GM04504 (cell line): ENCODE measurements around the gene MACROH2A2.
A peak's percentile ranks its signal among the peaks of the same experiment; 100 is the strongest.

ENCODE experiments used
- DNase-seq: peaks from one replicate; pipeline ENCODE4 v3.0.0-alpha.2; 2012; ENCODE audit warnings: low read depth

MACROH2A2 gene

DNA sequence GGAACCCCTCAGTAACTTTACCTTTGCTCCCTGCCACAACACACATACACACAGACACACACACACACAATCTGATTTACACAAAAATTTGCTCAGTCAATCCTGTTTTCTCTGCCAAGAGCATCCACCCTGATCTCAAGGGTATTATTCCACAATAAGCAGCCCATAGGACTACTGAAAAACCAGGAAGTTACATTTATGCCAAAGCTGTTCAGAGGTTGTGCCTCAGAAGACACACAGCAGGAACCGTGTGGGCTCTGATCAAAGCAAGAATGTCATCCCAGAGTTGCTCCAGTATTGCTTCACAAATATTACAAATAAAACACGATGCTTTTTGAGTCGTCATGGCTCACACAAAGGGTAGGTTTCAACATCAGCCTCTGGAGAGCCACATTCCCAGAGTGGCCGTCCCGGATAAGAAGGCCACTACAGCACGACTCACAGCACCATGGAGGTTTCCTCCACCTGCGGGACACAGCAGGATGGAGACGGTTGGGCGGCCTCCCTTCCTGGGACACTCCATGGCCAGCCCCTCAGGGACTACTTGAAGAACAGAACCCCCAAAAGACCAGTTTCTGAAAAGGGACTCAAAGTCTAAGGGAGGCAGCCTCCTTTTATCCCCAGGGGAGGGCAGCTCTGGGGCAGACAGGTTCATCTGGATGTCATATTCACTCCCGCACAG is 78.4 kb downstream of the MACROH2A2 start:
- peak; percentile 69 for DNase-seq

DNA sequence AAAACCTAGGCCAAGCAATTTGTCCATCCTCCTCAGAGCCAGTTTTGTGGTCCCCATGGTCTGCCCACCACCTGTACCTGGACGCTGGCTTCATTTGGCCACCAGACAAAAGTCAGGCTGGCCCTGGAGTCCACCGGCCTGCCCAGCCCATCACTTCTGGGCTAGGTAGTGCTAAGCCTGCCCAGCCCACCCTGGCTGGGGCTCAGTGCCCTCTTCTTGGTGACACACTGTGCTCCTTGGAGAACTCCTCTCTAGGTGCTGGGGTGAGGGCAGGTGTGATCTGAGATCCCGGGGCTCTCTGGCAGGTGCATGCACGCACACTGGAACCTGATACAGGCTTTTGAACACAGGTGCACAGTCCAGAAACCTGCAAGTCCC is 78.9 kb downstream of the MACROH2A2 start:
- no peak for DNase-seq

DNA sequence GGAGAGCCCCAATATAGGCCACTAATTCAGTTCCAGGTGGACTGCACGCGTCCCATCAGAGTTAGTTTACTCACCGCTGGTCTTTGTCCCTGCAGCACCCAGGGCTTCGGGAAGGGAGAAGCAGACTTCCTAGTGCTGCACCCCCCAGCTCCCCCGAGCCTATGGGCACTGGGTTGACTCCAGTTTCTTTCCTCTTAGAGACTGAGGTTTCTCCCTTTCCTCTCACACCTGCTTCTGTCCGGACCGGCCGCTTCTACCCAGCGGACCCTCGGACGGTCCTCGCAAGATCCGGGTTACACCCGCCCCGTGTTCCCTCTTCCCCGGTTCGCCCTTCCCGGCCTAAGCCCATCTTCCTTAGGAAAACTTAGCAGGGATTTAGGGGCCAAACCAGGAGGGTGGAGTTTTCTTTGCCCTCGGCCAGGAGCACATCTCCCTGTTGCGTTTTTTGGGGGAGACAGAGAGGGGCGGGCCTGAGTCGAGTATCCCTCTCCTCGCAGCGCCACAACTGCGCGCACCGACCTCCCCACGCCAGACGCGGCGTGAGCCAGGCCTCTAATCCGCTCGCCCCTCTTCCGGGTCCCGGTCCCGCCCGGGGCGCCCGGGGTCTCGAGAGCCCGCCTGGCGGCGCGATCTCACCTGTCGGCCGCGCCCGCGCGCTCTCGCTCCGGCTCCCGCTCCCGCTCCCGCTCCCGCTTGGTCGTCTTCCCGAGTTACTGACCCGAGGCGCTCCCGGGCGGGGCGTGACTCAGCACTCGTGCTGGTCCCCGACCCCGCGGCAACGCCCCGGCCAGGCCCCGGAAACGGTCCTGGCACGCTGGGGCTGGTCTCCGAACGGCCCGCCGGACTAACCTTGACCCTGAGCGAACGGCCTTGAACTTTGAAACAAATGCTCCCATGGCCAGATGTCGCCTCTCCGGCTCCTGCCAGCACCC is 79.7 kb downstream of the MACROH2A2 start, which contains the start of gene AIFM2:
Gene AIFM2, minus strand, starts transcription at position 728 of the 932 bp plus-strand sequence. CDS start 8,741 bp downstream, outside the sequence.
- peak; percentile 62 for DNase-seq

DNA sequence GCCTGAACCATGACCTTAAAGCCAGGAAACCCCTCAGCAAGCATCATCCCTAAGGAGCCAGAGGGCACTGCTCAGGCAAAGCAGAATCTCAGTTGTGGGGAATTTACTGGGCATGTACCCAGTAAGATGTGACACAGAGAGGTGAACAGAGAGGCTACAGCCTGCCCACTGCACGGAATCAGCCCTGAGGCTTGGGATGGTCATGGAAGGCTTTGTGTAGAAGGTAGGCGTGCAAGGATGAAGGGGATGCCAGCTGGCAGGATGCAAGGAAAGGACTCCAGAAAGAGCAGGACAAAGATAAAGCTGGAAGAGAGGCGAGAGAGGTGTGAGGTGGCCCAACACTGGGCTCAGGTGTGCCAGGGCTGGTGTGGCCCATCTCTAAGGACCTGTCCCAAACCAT is 82.4 kb downstream of the MACROH2A2 start:
- no peak for DNase-seq

DNA sequence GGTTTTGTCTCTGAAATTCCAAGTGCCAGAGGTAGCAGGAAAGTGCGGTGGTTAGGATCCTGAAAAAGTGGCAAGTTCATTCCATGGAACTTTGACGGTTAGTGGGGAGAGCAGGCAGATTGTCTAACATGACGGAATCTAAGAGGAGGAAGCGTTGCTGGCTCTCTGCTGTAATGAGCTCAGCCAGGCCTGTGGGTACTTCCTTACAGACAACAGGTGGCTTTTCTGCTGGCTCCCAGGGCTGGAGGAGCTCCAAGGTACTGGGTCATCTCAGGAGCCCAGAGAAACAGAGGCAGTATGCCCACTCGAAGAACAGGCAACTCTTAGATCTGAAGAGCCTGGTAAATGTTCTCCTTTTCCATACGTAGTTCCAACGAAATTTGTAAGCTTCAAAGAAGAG is 83.0 kb downstream of the MACROH2A2 start:
- DNase-seq = no peak

DNA sequence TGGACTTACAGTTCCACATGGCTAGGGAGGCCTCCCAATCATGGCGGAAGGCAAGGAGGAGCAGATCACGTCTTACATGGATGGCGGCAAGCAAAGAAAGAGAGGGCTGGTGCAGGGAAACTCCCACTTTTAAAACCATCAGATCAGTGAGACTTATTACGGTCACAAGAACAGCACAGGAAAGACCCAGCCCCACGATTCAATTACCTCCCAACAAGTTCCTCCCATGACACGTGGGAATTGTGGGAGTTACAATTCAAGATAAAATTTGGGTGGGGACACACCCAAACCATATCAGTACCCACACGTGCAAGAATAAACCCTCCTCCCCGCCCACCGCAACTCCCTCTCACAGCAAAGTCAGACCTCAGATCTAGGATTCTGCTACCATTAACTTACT is 84.5 kb downstream of the MACROH2A2 start:
- no peak for DNase-seq

DNA sequence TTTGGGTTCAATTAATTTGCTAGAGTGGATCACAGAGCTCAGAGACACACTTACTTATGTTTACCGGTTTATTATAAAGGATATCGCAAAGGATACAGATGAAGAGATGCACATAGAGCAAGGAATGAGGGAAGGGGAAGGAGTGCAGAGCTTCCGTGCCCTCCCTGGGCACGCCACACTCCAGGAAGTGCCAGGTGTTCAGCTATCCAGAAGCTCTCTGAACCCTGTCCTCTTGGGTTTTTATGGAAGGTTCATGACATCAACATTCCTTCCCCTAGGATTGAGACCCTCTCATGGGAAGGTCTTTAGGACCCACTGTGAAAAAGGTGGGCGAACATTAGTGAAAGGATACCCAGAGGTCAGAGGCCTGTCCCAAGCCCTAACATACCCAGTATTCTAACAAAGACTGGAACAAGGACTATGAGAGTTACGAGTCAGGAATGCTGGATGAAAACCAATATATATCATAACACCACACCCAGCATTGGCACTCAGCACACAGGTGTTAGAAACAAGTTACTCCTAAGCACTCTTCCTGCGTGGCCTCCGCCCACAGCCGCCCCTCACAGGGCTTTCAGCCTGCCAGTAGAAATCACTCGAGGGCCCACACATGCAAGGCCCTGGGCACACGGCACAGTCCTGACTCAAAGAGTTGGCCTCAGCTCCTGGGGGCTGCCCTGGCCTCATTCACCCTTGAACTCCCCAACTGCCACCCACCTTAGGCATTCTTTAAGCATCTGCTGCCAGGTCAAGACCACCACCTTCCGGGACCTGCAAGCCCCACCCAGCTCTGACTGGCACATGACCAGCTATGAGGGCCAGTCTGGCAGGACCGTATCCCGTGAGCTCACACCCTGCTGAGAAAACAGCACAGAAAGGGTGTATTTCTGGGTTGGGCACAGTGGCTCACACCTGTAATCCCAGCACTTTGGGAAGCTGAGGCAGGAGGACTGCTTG is 85.6 kb downstream of the MACROH2A2 start:
- DNase-seq = no peak

DNA sequence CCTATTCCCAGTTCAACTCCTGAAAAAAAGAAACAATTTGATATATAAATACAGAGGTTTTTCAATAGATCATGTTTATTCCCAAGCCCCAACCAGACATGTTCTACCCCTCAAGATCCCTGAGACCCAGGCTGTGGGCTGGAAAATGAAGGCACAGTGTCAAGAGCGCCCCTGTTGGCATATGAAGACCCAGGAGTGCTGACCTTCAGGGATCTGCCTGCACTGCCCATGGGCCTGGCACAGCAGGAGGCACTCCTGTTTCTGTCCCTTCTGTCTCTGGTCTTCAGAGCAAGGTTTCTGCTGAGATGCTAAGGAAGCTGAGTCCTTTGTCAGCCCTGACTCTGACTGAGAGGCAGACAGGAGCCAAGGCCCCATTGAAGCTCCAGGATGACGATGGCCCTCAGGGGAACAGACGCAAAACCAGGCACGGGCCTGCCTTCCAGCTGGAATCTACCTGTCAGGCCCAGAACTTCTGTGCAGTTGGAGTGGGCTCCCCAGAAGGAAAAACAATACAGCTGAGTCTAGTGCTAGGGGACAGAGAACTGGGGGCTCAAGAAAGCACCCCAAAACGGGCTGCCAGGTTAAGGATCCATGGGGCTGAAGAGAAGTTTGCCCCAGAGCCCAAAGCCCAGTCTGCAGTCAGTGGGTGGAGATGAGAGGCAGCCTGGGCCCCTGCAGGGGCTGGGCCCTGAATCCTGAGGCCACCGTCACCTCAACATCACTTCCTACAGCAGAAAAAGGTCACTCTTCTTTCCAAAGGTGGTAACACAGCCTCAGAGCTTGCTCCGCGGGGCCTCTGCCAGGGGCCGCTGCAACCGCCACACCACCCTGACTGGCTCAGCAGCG is 86.7 kb downstream of the MACROH2A2 start:
- DNase-seq = no peak

DNA sequence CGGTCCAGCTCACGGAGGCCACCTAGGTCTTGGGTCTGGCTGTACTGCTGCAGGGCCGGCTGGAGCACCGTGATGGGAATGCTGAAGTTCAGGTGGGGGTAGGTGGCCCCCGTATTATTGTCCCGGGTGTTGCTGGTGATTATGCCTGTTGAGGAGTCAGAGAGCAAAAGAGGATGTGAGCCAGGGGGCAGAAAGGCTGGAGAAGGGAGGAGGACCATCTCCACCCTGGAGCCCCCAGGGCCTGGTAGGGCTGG is 87.3 kb downstream of the MACROH2A2 start:
- no peak for DNase-seq

DNA sequence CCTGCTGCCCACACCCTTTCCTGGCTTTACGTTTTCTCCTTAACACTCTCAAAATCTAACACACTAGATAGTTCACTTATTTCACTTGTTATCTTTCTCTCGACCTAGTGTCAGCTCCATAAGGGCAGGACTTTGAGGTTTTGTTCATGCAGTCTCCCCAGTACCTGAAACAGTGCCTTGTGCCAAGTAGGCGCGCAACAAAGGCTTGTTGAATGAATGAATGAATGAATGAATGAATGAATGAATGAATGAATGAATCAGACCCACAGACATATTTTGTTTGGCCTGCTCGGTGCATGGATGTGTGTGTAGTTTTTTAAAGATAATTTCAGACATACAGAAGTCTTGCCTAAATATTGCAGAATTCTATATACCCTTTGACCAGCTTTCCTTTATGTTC is 87.7 kb downstream of the MACROH2A2 start:
- no peak for DNase-seq

DNA sequence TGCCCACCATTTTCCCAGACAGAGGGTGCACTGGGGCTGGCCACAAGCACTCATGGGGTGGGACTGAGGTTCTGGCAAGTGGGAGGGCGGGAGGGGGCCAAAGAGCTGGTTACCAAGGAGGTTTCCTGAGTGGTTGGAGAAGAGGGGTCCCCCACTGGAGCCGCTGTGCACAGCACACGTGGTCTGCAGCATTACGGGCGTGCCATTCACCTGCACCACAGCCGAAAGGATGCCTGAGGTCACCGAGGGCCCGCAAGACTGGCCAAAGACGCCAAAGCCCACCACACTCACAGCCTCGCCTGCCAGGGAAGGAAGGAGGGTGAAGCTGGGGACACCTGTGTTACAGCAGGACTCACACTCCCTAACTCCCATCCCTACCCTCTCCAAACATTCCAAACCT is 89.9 kb downstream of the MACROH2A2 start:
- DNase-seq = no peak

DNA sequence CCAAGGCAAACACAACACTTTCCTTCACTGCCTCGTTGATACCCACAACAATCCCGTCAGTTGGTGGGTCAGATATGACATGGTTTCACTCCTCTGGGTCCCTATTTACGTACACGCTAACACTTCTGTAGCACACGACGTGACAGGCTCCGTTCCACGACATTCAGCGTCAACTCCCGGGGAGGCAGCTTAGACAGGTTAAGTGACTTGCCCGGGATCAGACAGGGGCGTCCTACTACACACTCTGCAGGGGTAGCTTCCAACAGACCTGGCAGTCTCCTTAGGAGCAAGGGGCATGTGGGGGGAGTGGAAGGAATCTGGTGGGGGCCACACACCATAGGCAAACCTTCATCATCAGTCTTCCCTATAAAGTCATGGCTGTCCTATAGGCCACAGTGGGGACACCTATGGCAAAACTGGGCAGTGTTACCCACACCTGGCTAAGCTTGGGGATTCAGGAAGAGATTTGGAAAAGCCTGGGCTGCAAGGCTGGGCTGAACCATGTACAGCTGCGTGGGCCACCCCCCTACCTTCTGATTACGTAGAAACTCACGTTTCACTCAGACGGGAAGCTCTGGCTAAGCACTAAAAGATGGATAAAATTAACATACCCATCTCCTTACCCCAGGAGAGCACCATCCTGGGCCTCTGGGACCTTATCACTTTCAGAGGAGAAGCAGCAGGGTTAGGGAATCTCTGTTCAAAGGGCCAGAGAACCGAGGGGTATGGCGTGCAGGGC is 91.9 kb downstream of the MACROH2A2 start:
- DNase-seq = no peak

DNA sequence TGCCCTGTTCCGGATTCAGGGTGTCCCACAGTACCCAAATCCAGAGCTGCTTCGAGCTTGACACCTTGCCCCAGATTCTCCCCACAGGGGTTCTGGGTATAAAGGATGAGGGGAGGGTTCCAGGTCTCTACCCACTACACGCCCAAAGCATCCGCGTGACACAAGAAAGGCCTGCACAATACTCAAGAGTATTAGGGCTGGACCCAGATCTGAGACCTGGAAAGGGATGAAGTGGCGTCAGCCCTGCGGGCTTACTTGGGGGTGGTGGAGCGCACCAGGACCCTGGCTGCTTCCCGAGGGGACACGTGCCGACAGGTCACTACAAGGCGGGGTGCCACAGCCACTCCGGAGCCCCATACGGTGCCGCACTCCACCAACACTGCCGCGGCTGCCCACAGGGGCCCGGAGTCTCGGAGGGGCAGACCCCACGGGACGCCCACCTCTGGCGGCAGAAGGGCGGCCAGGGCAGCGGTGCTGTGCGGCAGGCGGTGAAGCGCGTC is 92.6 kb downstream of the MACROH2A2 start:
- no peak for DNase-seq

DNA sequence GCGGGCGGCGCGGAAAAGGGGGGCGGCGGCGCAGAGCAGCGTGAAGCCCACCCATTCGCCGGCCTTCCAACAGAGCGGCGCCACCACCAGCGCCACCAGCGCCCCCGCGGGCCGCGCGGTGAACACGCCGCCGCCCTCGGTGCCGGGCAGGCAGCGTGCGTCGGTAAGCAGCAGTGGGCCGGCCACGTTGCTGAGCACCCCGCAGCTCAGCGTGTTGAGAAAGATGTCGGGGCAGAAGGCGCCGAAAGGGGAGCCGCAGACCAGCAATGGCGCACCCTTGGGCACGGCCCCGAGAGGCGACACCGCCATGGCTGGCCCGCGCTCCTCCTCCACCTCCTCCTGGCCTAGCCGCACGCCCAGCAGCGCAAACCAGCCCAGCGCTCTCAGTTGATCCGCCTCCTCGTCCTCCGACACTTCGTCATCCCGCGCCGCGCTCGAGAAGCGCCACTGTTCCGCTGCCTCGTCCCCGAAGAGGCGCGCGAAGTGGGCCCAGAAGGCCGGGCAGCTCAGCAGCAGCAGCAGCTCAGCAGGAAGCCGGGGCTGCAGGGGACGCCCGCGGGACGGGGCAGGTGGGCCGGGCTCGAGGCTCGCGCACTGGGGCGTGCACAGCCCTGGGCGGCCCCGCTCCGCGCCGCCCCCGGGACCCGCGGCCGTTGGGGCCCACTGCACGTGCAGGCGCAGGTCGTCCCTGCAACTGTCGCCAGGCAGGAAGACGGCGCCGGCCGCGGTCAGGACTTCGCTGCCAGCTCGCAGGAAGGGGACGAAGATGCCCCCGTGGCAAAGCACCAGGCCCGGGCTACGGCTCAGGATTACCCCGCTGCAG is 93.2 kb downstream of the MACROH2A2 start:
- no peak for DNase-seq

DNA sequence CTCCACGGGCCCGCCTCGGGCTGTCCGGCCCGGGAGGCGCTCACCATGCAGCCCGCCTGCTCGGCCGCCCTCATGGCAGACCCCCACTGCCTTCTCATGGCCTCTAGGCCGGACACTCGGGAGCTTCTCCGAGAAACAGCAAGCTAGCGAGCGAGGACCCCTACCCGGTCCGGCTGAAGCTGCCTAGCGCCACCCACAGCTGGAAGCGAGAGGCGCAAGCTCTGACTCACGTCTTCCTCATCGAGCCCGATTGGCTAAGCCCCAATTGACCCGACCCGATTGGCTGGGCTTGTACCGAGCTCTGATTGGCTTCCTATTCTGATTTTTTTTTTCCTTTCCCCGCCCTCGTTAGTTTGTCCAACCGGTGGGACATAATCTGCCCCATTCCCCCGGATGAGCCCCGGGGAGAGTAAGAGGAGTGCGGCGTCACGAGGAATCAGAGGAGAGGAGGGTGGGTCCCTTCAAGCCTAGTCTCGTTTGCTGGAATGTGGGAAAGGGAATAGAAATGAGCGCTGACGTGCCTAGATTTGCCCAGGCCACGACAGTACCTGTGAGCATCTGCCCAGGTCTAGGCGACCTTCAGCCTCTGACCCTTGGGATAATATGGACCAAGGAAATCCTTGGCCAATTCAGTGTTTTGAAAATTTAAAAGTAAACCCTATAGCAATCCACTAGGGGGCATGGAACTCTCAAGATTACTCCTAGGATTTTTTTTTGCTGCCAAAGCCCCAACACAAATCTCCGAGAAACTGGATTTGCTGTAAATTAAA is 94.0 kb downstream of the MACROH2A2 start, which contains the start of gene TYSND1:
Gene TYSND1, minus strand, starts transcription at position 212 of the 770 bp plus-strand sequence. Its CDS starts 114 bp downstream, at position 98.
- peak; percentile 94 for DNase-seq

DNA sequence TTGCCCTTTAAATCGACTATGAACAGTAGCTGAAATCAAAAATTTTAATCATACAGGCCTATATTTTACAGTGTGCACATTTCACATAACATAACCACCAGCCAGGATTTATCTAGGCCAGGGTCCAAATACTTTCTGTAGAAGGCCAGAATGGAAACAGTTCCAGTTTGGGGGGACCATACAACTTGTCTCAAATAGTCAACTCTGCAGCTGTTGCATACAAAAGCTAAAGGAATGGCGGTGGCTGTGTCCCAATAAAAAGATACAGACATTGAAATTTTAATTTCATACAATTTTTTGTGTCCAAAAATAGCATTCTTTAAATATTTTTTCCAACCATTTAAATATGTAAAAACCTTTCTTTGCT is 94.6 kb downstream of the MACROH2A2 start:
- DNase-seq = no peak

DNA sequence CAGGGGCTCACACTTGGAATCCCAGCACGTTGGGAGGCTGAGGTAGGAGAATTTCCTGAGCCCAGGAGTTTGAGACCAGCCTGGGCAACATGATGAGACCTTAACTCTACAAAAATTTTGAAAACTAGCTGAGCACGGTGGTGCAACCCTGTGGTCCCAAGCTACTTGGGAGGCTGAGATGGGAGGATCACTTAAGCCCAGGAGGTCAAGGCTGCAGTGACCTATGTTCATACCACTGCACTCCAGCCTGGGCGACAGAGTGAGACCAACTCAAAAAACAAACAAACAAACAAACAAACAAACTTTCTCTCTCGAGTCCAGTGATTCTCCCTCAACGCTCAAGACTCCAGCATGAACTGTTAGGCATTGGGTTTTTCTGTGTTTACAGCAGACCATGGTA is 95.9 kb downstream of the MACROH2A2 start:
- DNase-seq = no peak

DNA sequence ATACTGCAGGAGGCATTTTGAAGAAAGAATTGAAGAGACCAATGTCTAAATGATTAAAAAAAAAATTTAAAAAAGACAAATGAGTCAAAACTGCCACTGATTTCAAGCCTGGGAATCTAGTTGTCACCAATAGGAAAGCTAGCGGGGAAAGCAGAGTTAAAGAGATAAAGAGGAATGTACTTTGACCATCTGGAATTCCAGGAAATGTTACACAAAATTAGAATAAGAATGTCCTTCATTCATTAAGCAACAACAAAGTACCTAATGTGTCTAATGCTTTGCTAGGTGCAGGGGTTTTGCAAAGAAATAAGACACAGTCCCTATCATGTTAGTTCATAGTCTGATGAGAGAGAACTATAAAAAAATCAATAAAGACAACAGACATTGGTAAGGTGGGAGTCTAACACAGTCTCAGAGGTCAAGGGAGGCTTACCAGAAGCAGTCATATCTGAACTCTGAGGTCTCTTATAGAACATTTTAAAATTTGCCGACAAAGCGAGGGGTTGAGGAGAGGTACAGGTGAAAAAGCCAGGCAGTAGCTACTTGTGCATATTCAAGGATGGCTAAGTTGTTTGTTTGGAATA is 102.7 kb downstream of the MACROH2A2 start:
- no peak for DNase-seq
